Measurements from ENCODE around the gene UBE2F. TPM values are rescaled to one million over a fixed set of nuclear protein-coding genes. Genes with fewer than 3 reads are reported as not detected.
A peak's percentile ranks its signal among the peaks of the same experiment; 100 is the strongest.

Gene UBE2F
- total and polyA plus RNA-seq, 2 of the 13 experiments (the other 11 are each of a cell fraction or from before 2014, with no cell fraction given), result 35.4 to 73.1 TPM

- peak; percentile 99 for TF ChIP-seq RORA (CRISPR knock-in tag; IDR thresholded peaks at IDR 0.05)
- peak; percentile 78 for TF ChIP-seq ARID3A (IDR thresholded peaks at IDR 0.05; ENCODE audit: low read depth, low read length)
- no peak for TF ChIP-seq ZNF615 (CRISPR knock-in tag; IDR thresholded peaks at IDR 0.05; ENCODE audit: borderline replicate concordance)
- peak; percentile 84; the same call in 1 of the 2 replicates for TF ChIP-seq BRCA1 (CRISPR knock-in tag; IDR thresholded peaks at IDR 0.05)
- peak; percentile 55; the same call in 1 of the 2 replicates for TF ChIP-seq ZNF33A (CRISPR knock-in tag; IDR thresholded peaks at IDR 0.05; ENCODE audit: borderline replicate concordance)
- TF ChIP-seq HOXA5 (CRISPR knock-in tag; IDR thresholded peaks at IDR 0.05), result peak; percentile 48; the same call in 1 of the 2 replicates
- peak; percentile 84 for TF ChIP-seq ZFP36L1 (CRISPR knock-in tag; IDR thresholded peaks at IDR 0.05)
- peak; percentile 77; the same call in 1 of the 2 replicates for TF ChIP-seq YEATS2 (CRISPR knock-in tag; IDR thresholded peaks at IDR 0.05; ENCODE audit: borderline replicate concordance)
- TF ChIP-seq ZMAT3 (CRISPR knock-in tag; conservative IDR thresholded peaks at IDR 0.05), result peak; percentile 71; the same call in 1 of the 2 replicates
- TF ChIP-seq, protein P1, sequence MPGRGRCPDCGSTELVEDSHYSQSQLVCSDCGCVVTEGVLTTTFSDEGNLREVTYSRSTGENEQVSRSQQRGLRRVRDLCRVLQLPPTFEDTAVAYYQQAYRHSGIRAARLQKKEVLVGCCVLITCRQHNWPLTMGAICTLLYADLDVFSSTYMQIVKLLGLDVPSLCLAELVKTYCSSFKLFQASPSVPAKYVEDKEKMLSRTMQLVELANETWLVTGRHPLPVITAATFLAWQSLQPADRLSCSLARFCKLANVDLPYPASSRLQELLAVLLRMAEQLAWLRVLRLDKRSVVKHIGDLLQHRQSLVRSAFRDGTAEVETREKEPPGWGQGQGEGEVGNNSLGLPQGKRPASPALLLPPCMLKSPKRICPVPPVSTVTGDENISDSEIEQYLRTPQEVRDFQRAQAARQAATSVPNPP (CRISPR knock-in tag; IDR thresholded peaks at IDR 0.05), result 0 out of 2 replicates have a peak, but pooled peaks have one; percentile 6
- peak; percentile 94 for TF ChIP-seq MIXL1 (CRISPR knock-in tag; IDR thresholded peaks at IDR 0.05)
- no peak; the same call in 1 of the 2 replicates for TF ChIP-seq ATF1 (CRISPR knock-in tag; IDR thresholded peaks at IDR 0.05)
- TF ChIP-seq, protein P2, sequence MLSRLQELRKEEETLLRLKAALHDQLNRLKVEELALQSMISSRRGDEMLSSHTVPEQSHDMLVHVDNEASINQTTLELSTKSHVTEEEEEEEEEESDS (CRISPR knock-in tag; IDR thresholded peaks at IDR 0.05; ENCODE audit: borderline replicate concordance), result no peak
- TF ChIP-seq MED1 (CRISPR knock-in tag; IDR thresholded peaks at IDR 0.05), result peak; percentile 93
- TF ChIP-seq HMG20A (CRISPR knock-in tag; IDR thresholded peaks at IDR 0.05; ENCODE audit: borderline replicate concordance), result peak; percentile 97; the same call in 1 of the 2 replicates
- peak; percentile 93 for TF ChIP-seq PHF21A (CRISPR knock-in tag; IDR thresholded peaks at IDR 0.05)
- peak; percentile 67 for TF ChIP-seq TCF7 (IDR thresholded peaks at IDR 0.05; ENCODE audit: low read depth)
- TF ChIP-seq FOXK2 (IDR thresholded peaks at IDR 0.05), result peak; percentile 88
- peak; percentile 94 for TF ChIP-seq ZNF609 (CRISPR knock-in tag; IDR thresholded peaks at IDR 0.05; ENCODE audit: borderline replicate concordance)
- peak; percentile 90; the same call in 1 of the 2 replicates for TF ChIP-seq TOPORS (CRISPR knock-in tag; IDR thresholded peaks at IDR 0.05)
- TF ChIP-seq, protein P3, sequence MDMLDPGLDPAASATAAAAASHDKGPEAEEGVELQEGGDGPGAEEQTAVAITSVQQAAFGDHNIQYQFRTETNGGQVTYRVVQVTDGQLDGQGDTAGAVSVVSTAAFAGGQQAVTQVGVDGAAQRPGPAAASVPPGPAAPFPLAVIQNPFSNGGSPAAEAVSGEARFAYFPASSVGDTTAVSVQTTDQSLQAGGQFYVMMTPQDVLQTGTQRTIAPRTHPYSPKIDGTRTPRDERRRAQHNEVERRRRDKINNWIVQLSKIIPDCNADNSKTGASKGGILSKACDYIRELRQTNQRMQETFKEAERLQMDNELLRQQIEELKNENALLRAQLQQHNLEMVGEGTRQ (IDR thresholded peaks at IDR 0.05; ENCODE audit: low read depth, low read length), result no peak
- TF ChIP-seq, protein P3 (CRISPR knock-in tag; IDR thresholded peaks at IDR 0.05; ENCODE audit: borderline replicate concordance), result peak; percentile 47; the same call in 1 of the 2 replicates
Observed at GRCh38 chr2:238079874-238080327, 113.1 kb downstream of the UBE2F start (continued).
